H4 (cell line): Measurements from ENCODE around the gene TRIM54. TPM values are rescaled to one million over a fixed set of nuclear protein-coding genes. Genes with fewer than 3 reads are reported as not detected.
"Not testable (repeated sequence)": the region's sequence is repeated elsewhere in the genome, so short reads cannot be mapped to it uniquely, and the experiment has no call there.

Experiments
- DNase-seq: peaks from one replicate; pipeline ENCODE4 v3.0.0-alpha.2; 2015; ENCODE audit warnings: low spot score
- total RNA-seq: library from RNA; depleted of rRNA; stranded (reverse); fragments of >200 nt; shearing (Covaris generic); gene quantifications from 2 replicates; pipeline ENCODE4 v1.2.3, GENCODE V29; 2014

The TRIM54 gene
- total RNA-seq, 1 experiment from 2014 or later: 0.35 TPM

- no peak for DNase-seq
These were observed 25.3 kb upstream of the TRIM54 start for GRCh38 chr2:27256855-27257454.

- DNase-seq: no peak
These were observed 24.2 kb upstream of the TRIM54 start for GRCh38 chr2:27258051-27258450.

- DNase-seq: no peak
These were observed 20.8 kb upstream of the TRIM54 start for GRCh38 chr2:27261241-27261925.

GRCh38 chr2:27261926-27262298 lies 20.3 kb upstream of the TRIM54 start:
- no peak for DNase-seq

GRCh38 chr2:27262379-27263286 lies 19.6 kb upstream of the TRIM54 start, which contains the start of gene SLC30A3:
SLC30A3 (minus strand) TSS chr2:27263047; CDS start chr2:27262906, 141 bp downstream.
- no peak for DNase-seq

GRCh38 chr2:27263287-27264252 lies 18.7 kb upstream of the TRIM54 start:
- DNase-seq: no peak

GRCh38 chr2:27264253-27264752 lies 17.9 kb upstream of the TRIM54 start:
- no peak for DNase-seq

GRCh38 chr2:27264753-27265535 lies 17.3 kb upstream of the TRIM54 start:
- DNase-seq: peak; percentile 47

- DNase-seq: no peak
These were observed 16.7 kb upstream of the TRIM54 start for GRCh38 chr2:27265536-27265870.

- DNase-seq: not testable (repeated sequence)
These were observed 13.9 kb upstream of the TRIM54 start for GRCh38 chr2:27268296-27268695.

GRCh38 chr2:27270131-27270530 lies 12.1 kb upstream of the TRIM54 start:
- DNase-seq: no peak

- no peak for DNase-seq
These were observed 11.6 kb upstream of the TRIM54 start for GRCh38 chr2:27270670-27271069.

GRCh38 chr2:27271631-27272340 lies 10.4 kb upstream of the TRIM54 start:
- no peak for DNase-seq

GRCh38 chr2:27272537-27273522 lies 9.4 kb upstream of the TRIM54 start:
- not testable (repeated sequence) for DNase-seq

- no peak for DNase-seq
These were observed 6.7 kb upstream of the TRIM54 start, which contains the start of gene DNAJC5G for GRCh38 chr2:27275211-27276150. DNAJC5G (plus strand) TSS chr2:27275433; CDS start chr2:27276729, 1,296 bp downstream.

- DNase-seq: no peak
These were observed 4.2 kb upstream of the TRIM54 start for GRCh38 chr2:27278010-27278409.

GRCh38 chr2:27280826-27281225 lies 1.4 kb upstream of the TRIM54 start:
- no peak for DNase-seq
